Suprapubic skin (tissue), 4 donors: Measurements from ENCODE around the gene IL36RN. TPM values are rescaled to one million over a fixed set of nuclear protein-coding genes. Genes with fewer than 3 reads are reported as not detected.

ENCODE experiments used
- DNase-seq, 2 donors: peaks; one replicate each; pipeline ENCODE4 v3.0.0-alpha.2; 2019; ENCODE audit warnings: low spot score in 2 of 2
- H3K27ac ChIP-seq: fragments of 200-600 bp; sonication (generic); one replicate; pipeline ENCODE4 v1.5.1; 2019
- H3K27me3 ChIP-seq: fragments of 200-600 bp; sonication (generic); one replicate; pipeline ENCODE4 v1.5.1; 2019
- H3K36me3 ChIP-seq: fragments of 200-600 bp; sonication (generic); one replicate; pipeline ENCODE4 v1.5.1; 2019
- H3K4me1 ChIP-seq: fragments of 200-600 bp; sonication (generic); one replicate; pipeline ENCODE4 v1.5.1; 2019
- H3K4me3 ChIP-seq: fragments of 200-600 bp; sonication (generic); one replicate; pipeline ENCODE4 v1.5.1; 2019; ENCODE audit warnings: mild to moderate bottlenecking
- H3K9me3 ChIP-seq: fragments of 200-600 bp; sonication (generic); one replicate; pipeline ENCODE4 v1.5.1; 2019
- EP300 ChIP-seq: sonication (generic); formaldehyde crosslinking; IDR thresholded peaks from one replicate; pipeline ENCODE4 v1.6.1; 2017; ENCODE audit warnings: antibody characterized with exemption
- POLR2A ChIP-seq, 2 donors: fragments of 450-650 bp; IDR thresholded peaks; one replicate each; pipeline ENCODE4 v1.6.1; 2017; ENCODE audit warnings: antibody characterized with exemption in 2 of 2, mild to moderate bottlenecking in 2 of 2, moderate library complexity in 2 of 2
- POLR2AphosphoS5 ChIP-seq, 3 donors: sonication (generic); formaldehyde crosslinking; IDR thresholded peaks; one replicate each; pipeline ENCODE4 v1.6.1; 2017; ENCODE audit warnings: antibody characterized with exemption in 3 of 3
- WGBS: methylation state at CpG from one replicate; pipeline ENCODE4 v1.1.5; 2018; 5-methylcytosine and 5-hydroxymethylcytosine counted together
- total RNA-seq, 4 donors: library from RNA; depleted of rRNA; stranded (reverse); fragments of >200 nt; gene quantifications; one replicate each; pipeline ENCODE4 v1.1.0, GENCODE V29; 2016
- TF ChIP-seq, protein P1 (sequence below), 2 donors: fragments of 200-600 bp in 1 of 2; fragments of 450-650 bp in 1 of 2; sonication (generic) in 1 of 2; IDR thresholded peaks; one replicate each; pipeline ENCODE4 v1.5.1; 2016 to 2019; ENCODE audit warnings: antibody characterized with exemption in 2 of 2, mild to moderate bottlenecking in 1 of 2, moderate library complexity in 1 of 2

The IL36RN gene
- total RNA-seq, 4 donors from 2014 or later, result 7.7 to 73.9 (median 37.1) TPM

DNA sequence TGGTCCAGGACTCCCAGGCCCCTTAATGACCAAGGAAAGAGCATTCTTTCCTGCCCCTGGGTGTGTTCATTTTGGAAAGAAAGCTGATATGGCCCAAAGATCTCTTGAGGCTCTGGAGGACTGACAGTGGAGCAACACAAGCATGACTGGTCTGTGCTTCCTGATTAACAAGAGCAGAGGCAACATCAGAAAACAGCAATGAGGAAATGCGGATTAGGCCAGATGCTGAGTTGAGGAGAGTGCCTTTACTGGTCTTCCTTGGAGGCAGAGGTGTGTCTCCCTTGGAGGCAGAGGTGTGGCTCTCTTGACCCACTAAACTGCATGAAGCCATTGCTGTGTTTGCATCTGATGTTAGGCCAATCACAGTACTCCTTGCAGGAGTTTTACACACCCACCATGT, 26.3 kb upstream of the IL36RN start:
- H3K27me3 ChIP-seq, result peaks cover 37% of the 10 kb centered on the region
- no peak for TF ChIP-seq EP300
- TF ChIP-seq, protein P1, sequence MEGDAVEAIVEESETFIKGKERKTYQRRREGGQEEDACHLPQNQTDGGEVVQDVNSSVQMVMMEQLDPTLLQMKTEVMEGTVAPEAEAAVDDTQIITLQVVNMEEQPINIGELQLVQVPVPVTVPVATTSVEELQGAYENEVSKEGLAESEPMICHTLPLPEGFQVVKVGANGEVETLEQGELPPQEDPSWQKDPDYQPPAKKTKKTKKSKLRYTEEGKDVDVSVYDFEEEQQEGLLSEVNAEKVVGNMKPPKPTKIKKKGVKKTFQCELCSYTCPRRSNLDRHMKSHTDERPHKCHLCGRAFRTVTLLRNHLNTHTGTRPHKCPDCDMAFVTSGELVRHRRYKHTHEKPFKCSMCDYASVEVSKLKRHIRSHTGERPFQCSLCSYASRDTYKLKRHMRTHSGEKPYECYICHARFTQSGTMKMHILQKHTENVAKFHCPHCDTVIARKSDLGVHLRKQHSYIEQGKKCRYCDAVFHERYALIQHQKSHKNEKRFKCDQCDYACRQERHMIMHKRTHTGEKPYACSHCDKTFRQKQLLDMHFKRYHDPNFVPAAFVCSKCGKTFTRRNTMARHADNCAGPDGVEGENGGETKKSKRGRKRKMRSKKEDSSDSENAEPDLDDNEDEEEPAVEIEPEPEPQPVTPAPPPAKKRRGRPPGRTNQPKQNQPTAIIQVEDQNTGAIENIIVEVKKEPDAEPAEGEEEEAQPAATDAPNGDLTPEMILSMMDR (IDR thresholded peaks at IDR 0.05), result no peak
- TF ChIP-seq POLR2A (IDR thresholded peaks at IDR 0.05), result no peak
- TF ChIP-seq POLR2AphosphoS5 (IDR thresholded peaks at IDR 0.05), result no peak
- no peaks in the 10 kb centered on the region for H3K36me3 ChIP-seq
- no peaks in the 10 kb centered on the region for H3K4me1 ChIP-seq
- 100% methylated on average over 1 of the region's 1 CpG for WGBS
- no peak for DNase-seq
- no peaks in the 10 kb centered on the region for H3K9me3 ChIP-seq
- no peak overlapping the region for H3K4me3 ChIP-seq
- no peak overlapping the region for H3K27ac ChIP-seq

- no peaks in the 10 kb centered on the region for H3K9me3 ChIP-seq
- H3K36me3 ChIP-seq, result no peaks in the 10 kb centered on the region
- DNase-seq, result no peak
- 71% methylated on average over 3 of the region's 3 CpGs for WGBS
- H3K4me1 ChIP-seq, result no peaks in the 10 kb centered on the region
- no peak for TF ChIP-seq POLR2AphosphoS5 (IDR thresholded peaks at IDR 0.05)
- no peak for TF ChIP-seq EP300
- TF ChIP-seq POLR2A (IDR thresholded peaks at IDR 0.05), result no peak
- TF ChIP-seq, protein P1 (IDR thresholded peaks at IDR 0.05), result no peak
- H3K4me3 ChIP-seq, result no peak overlapping the region
- peaks cover 28% of the 10 kb centered on the region for H3K27me3 ChIP-seq
- H3K27ac ChIP-seq, result no peak overlapping the region
Measured at GRCh38 chr2:113034016-113034415, 25.0 kb upstream of the IL36RN start.

GRCh38 chr2:113036763-113037162, 22.2 kb upstream of the IL36RN start:
- no peak overlapping the region for H3K4me3 ChIP-seq
- peaks cover 12% of the 10 kb centered on the region for H3K27me3 ChIP-seq
- no peaks in the 10 kb centered on the region for H3K4me1 ChIP-seq
- DNase-seq, result no peak
- 89% methylated on average over 9 of the region's 9 CpGs for WGBS
- no peak for TF ChIP-seq EP300
- H3K36me3 ChIP-seq, result no peaks in the 10 kb centered on the region
- no peaks in the 10 kb centered on the region for H3K9me3 ChIP-seq
- no peak overlapping the region for H3K27ac ChIP-seq

GRCh38 chr2:113038291-113038690, 20.7 kb upstream of the IL36RN start:
- TF ChIP-seq POLR2AphosphoS5 (IDR thresholded peaks at IDR 0.05), result no peak
- H3K36me3 ChIP-seq, result no peaks in the 10 kb centered on the region
- no peak for DNase-seq
- H3K27ac ChIP-seq, result no peak overlapping the region
- no peaks in the 10 kb centered on the region for H3K9me3 ChIP-seq
- 88% methylated on average over 3 of the region's 3 CpGs for WGBS
- peaks cover 6% of the 10 kb centered on the region for H3K27me3 ChIP-seq
- H3K4me1 ChIP-seq, result no peaks in the 10 kb centered on the region
- H3K4me3 ChIP-seq, result no peak overlapping the region

- DNase-seq, result no peak
- TF ChIP-seq POLR2A (IDR thresholded peaks at IDR 0.05) (no peak), POLR2AphosphoS5 (IDR thresholded peaks at IDR 0.05) (no peak), EP300 (no peak)
- TF ChIP-seq, protein P1 (IDR thresholded peaks at IDR 0.05), result no peak
- peaks cover 3% of the 10 kb centered on the region for H3K27me3 ChIP-seq
- no peak overlapping the region for H3K27ac ChIP-seq
- no peaks in the 10 kb centered on the region for H3K36me3 ChIP-seq
- no peak overlapping the region for H3K4me3 ChIP-seq
- H3K9me3 ChIP-seq, result no peaks in the 10 kb centered on the region
- 95% methylated on average over 2 of the region's 2 CpGs for WGBS
- H3K4me1 ChIP-seq, result no peaks in the 10 kb centered on the region
Measured at GRCh38 chr2:113039158-113039557, 19.8 kb upstream of the IL36RN start.

GRCh38 chr2:113039719-113040118, 19.3 kb upstream of the IL36RN start:
- DNase-seq, result no peak
- Histone ChIP-seq H3K4me3 (no peak overlapping the region), H3K4me1 (no peaks in the 10 kb centered on the region), H3K36me3 (no peaks in the 10 kb centered on the region), H3K9me3 (no peaks in the 10 kb centered on the region), H3K27ac (no peak overlapping the region), H3K27me3 (peaks cover 1% of the 10 kb centered on the region)
- WGBS, result 66% methylated on average over 5 of the region's 5 CpGs
- TF ChIP-seq POLR2A (IDR thresholded peaks at IDR 0.05) (no peak), EP300 (no peak), POLR2AphosphoS5 (IDR thresholded peaks at IDR 0.05) (no peak)
- TF ChIP-seq, protein P1 (IDR thresholded peaks at IDR 0.05), result no peak
